GM12878 (cell line): ENCODE results near the gene RASAL2. TPM values are rescaled to one million over a fixed set of nuclear protein-coding genes. Genes with fewer than 3 reads are reported as not detected.

Source experiments
- ATAC-seq: fragments of 200-7000 bp; cut with Tn5 transposase; 3 replicates; pipeline ENCODE4 v1.9.1; 2020; ENCODE audit warnings: mild to moderate bottlenecking, moderate library complexity
- BruUV-seq: library from RNA; stranded (reverse); fragments of 400-500 nt; replicated peaks from 2 replicates; lab custom pipeline; 2021; lab: Mats Ljungman, UMichigan
- CTCF ChIA-PET: fragments of 300-600 bp; sonication (Branson Sonifier 250); formaldehyde crosslinking; extraction: SDS; loops from one replicate; lab custom pipeline; 2021; ENCODE audit warnings: inconsistent platforms; lab: Yijun Ruan, JAX
- POLR2A ChIA-PET: fragments of 350-600 bp; formaldehyde crosslinking; extraction: SDS; loops from one replicate; lab custom pipeline; 2021; ENCODE audit warnings: inconsistent platforms; lab: Charles Lee
- RAD21 ChIA-PET: fragments of 300-600 bp; sonication (Branson Sonifier 250); formaldehyde crosslinking; loops from one replicate; lab custom pipeline; 2023; ENCODE audit warnings: antibody characterized with exemption; ENCODE audit not compliant: unreplicated experiment; lab: Charles Lee
- SMC1A ChIA-PET: fragments of 300-600 bp; sonication (Branson Sonifier 250); formaldehyde crosslinking; loops from one replicate; lab custom pipeline; 2023; ENCODE audit not compliant: unreplicated experiment, uncharacterized antibody; lab: Charles Lee
- DNase-seq: peaks from one replicate; pipeline ENCODE4 v3.0.0-alpha.2; 2011; ENCODE audit warnings: low read depth, low spot score
- FAIRE-seq: peaks from 3 replicates; lab custom pipeline; 2011; peaks lifted over from hg19 to GRCh38; lab: Jason Lieb, UNC
- H2AFZ ChIP-seq: 2 replicates; pipeline ENCODE4 v1.6.0; 2011; ENCODE audit warnings: low read depth, low read length, control low read depth; ENCODE audit not compliant: control insufficient read depth
- H3K27ac ChIP-seq: 2 replicates; pipeline ENCODE4 v1.5.1; 2011; ENCODE audit warnings: control low read depth; ENCODE audit not compliant: control insufficient read depth, insufficient read depth
- H3K27me3 ChIP-seq, 2 experiments: replicated peaks in 1 of 2; 2 replicates each; pipeline versions ENCODE4 v1.6.0 to v1.6.1; 2011; ENCODE audit warnings: low read length in 1 of 2; ENCODE audit not compliant: control insufficient read depth in 2 of 2, insufficient read depth in 2 of 2
- H3K36me3 ChIP-seq, 2 experiments: 2 replicates each; pipeline ENCODE4 v1.5.1; 2011; ENCODE audit warnings: low read length in 1 of 2; ENCODE audit not compliant: control insufficient read depth in 2 of 2, insufficient read depth in 2 of 2
- H3K4me1 ChIP-seq: 2 replicates; pipeline ENCODE4 v1.6.1; 2011; ENCODE audit warnings: mild to moderate bottlenecking, low read length, moderate library complexity, mixed read lengths; ENCODE audit not compliant: control insufficient read depth, insufficient read depth
- H3K4me2 ChIP-seq: 2 replicates; pipeline ENCODE4 v1.6.0; 2011; ENCODE audit warnings: control low read depth; ENCODE audit not compliant: control insufficient read depth, insufficient read depth
- H3K4me3 ChIP-seq: fragments of 200-600 bp; sonication (generic); 2 replicates; pipeline ENCODE4 v1.5.1; 2016
- H3K79me2 ChIP-seq: 2 replicates; pipeline ENCODE4 v1.6.0; 2011; ENCODE audit warnings: low read length; ENCODE audit not compliant: control insufficient read depth, insufficient read depth
- H3K9ac ChIP-seq: 2 replicates; pipeline ENCODE4 v1.8.0; 2011; ENCODE audit warnings: low read length, control low read depth, mixed read lengths; ENCODE audit not compliant: control insufficient read depth, insufficient read depth
- H3K9me3 ChIP-seq: replicated peaks from 3 replicates; pipeline ENCODE4 v1.5.1; 2011; ENCODE audit warnings: mild to moderate bottlenecking, low read length; ENCODE audit not compliant: control insufficient read depth, insufficient read depth
- H4K20me1 ChIP-seq: 2 replicates; pipeline ENCODE4 v1.6.0; 2011; ENCODE audit not compliant: control insufficient read depth, insufficient read depth
- FOXM1 ChIP-seq: IDR thresholded peaks from 2 replicates; pipeline ENCODE4 v1.6.1; 2012; ENCODE audit warnings: low read depth, mild to moderate bottlenecking, inconsistent platforms, low read length, moderate library complexity
- MEF2B ChIP-seq: fragments of 450-650 bp; IDR thresholded peaks from 2 replicates; pipeline ENCODE4 v1.6.1; 2018; ENCODE audit warnings: mild to moderate bottlenecking, moderate library complexity; ENCODE audit not compliant: partially characterized antibody, poor library complexity, severe bottlenecking
- MXI1 ChIP-seq: fragments of 150-350 bp; IDR thresholded peaks from 2 replicates; pipeline ENCODE4 v1.6.1; 2011; ENCODE audit warnings: low read depth, mild to moderate bottlenecking, inconsistent platforms, low read length, improper control_type of control experiment
- NR2C1 ChIP-seq: fragments of 450-650 bp; IDR thresholded peaks from 2 replicates; pipeline ENCODE4 v1.6.1; 2017; ENCODE audit warnings: antibody characterized with exemption, mild to moderate bottlenecking, moderate library complexity
- POLR2AphosphoS5 ChIP-seq: IDR thresholded peaks from 2 replicates; pipeline ENCODE4 v1.6.1; 2011; ENCODE audit warnings: mild to moderate bottlenecking, low read length, inconsistent platforms
- SIN3A ChIP-seq: IDR thresholded peaks from 2 replicates; pipeline ENCODE4 v1.6.1; 2012; ENCODE audit warnings: low read depth, low read length, improper control_type of control experiment
- SMAD1 ChIP-seq: fragments of 450-650 bp; IDR thresholded peaks from 2 replicates; pipeline ENCODE4 v1.6.1; 2018; ENCODE audit warnings: mild to moderate bottlenecking, low read depth; ENCODE audit not compliant: partially characterized antibody
- SMAD5 ChIP-seq: IDR thresholded peaks from 2 replicates; pipeline ENCODE4 v1.6.1; 2016; ENCODE audit warnings: antibody characterized with exemption, low read depth
- TARDBP ChIP-seq: IDR thresholded peaks from 2 replicates; pipeline ENCODE4 v1.6.1; 2016; ENCODE audit warnings: borderline replicate concordance
- YY1 ChIP-seq: IDR thresholded peaks from 2 replicates; pipeline ENCODE4 v1.6.1; 2011; ENCODE audit warnings: low read depth, mild to moderate bottlenecking, low read length
- WGBS: methylation state at CpG from one replicate; pipeline ENCODE4 v1.1.6; 2016; ENCODE audit warnings: low lambda C conversion rate; ENCODE audit not compliant: insufficient replicate concordance, insufficient coverage; ENCODE audit errors: missing lambda C conversion rate; 5-methylcytosine and 5-hydroxymethylcytosine counted together
- in situ Hi-C: fragments of 300-500 bp; cut with MboI; formaldehyde crosslinking; loops from 9 replicates; pipeline ENCODE4 v1.14.3; 2018; ENCODE audit warnings: mixed read lengths
- intact Hi-C: fragments of 100-400 bp; cut with micrococcal nuclease; formaldehyde crosslinking; loops from one replicate; pipeline ENCODE4 v1.14.2; 2022; ENCODE audit not compliant: unreplicated experiment
- polyA plus RNA-seq, 11 experiments: library from polyadenylated mRNA; depleted of rRNA in 4 of 11; unstranded in 6 of 11; stranded (reverse) in 5 of 11; fragments of >200 nt; fragmentation: Nextera tagmentation in 4 of 11; fragmentation: Illumina TruSeq in 1 of 11; extraction: Ambion mirVana in 4 of 11; extraction: Trizol in 1 of 11; gene quantifications; 1 replicate in 1 of 11; 2 replicates in 10 of 11; pipeline versions ENCODE4 v1.2.1 to v1.2.3, GENCODE V29; 2011 to 2016; ENCODE audit warnings: inconsistent platforms in 2 of 11, missing spikeins in 2 of 11, low read depth in 1 of 11
- total RNA-seq, 4 experiments: library from RNA; depleted of rRNA in 3 of 4; stranded (reverse); fragments of >200 nt in 3 of 4; fragmentation: Illumina TruSeq in 1 of 4; extraction: Trizol in 1 of 4; gene quantifications; 2 replicates each; pipeline versions ENCODE4 v1.2.1 to v1.2.3, GENCODE V29; 2013 to 2021
- TF ChIP-seq, protein P1 (sequence below): fragments of 450-650 bp; formaldehyde crosslinking; IDR thresholded peaks from 2 replicates; pipeline ENCODE4 v1.5.0; 2022; ENCODE audit warnings: mild to moderate bottlenecking, missing genetic modification characterization

Gene RASAL2
- total and polyA plus RNA-seq, 10 of the 15 experiments (the other 5 are each of a cell fraction or from before 2014, with no cell fraction given) = 0.02 to 6.9 (median 0.17) TPM; not detected in 1

- no peak for FAIRE-seq
- DNase-seq = no peak
- Histone ChIP-seq H3K79me2 (no peaks in the 10 kb centered on the region), H2AFZ (no peak overlapping the region), H3K27me3 (peaks cover 0 to 5% of the 10 kb centered on the region in 2 experiments; a peak in 3 of 4 replicates), H3K4me1 (no peaks in the 10 kb centered on the region), H3K9me3 (no peaks in the 10 kb centered on the region), H3K36me3 (no peaks in the 10 kb centered on the region), H3K4me3 (no peak overlapping the region), H3K4me2 (no peak overlapping the region), H3K27ac (no peak overlapping the region), H4K20me1 (no peaks in the 10 kb centered on the region), H3K9ac (no peak overlapping the region)
- intact Hi-C loops = no loop called here
- ATAC-seq = no peak
- RAD21 ChIA-PET = no interaction called here
- no TSS peak for BruUV-seq
- 37% methylated on average over 11 of the region's 11 CpGs for WGBS
- TF ChIP-seq SMAD5 (no peak), SMAD1 (no peak), POLR2AphosphoS5 (no peak), MEF2B (no peak), SIN3A (no peak), FOXM1 (no peak), YY1 (no peak), NR2C1 (no peak), TARDBP (no peak), MXI1 (no peak)
- TF ChIP-seq, protein P1, sequence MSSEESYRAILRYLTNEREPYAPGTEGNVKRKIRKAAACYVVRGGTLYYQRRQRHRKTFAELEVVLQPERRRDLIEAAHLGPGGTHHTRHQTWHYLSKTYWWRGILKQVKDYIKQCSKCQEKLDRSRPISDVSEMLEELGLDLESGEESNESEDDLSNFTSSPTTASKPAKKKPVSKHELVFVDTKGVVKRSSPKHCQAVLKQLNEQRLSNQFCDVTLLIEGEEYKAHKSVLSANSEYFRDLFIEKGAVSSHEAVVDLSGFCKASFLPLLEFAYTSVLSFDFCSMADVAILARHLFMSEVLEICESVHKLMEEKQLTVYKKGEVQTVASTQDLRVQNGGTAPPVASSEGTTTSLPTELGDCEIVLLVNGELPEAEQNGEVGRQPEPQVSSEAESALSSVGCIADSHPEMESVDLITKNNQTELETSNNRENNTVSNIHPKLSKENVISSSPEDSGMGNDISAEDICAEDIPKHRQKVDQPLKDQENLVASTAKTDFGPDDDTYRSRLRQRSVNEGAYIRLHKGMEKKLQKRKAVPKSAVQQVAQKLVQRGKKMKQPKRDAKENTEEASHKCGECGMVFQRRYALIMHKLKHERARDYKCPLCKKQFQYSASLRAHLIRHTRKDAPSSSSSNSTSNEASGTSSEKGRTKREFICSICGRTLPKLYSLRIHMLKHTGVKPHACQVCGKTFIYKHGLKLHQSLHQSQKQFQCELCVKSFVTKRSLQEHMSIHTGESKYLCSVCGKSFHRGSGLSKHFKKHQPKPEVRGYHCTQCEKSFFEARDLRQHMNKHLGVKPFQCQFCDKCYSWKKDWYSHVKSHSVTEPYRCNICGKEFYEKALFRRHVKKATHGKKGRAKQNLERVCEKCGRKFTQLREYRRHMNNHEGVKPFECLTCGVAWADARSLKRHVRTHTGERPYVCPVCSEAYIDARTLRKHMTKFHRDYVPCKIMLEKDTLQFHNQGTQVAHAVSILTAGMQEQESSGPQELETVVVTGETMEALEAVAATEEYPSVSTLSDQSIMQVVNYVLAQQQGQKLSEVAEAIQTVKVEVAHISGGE (CRISPR knock-in tag) = no peak
- SMC1A ChIA-PET = interaction anchor here (1.3 kb wide), 1 partner anchor 9 kb away, joined by 3 read pairs; no protein-coding TSS in a partner anchor
- CTCF ChIA-PET = interaction anchor here (1.7 kb wide), 1 partner anchor 9 kb away, joined by 6 read pairs; no protein-coding TSS in a partner anchor
- in situ Hi-C loops = no loop called here
- POLR2A ChIA-PET = no interaction called here
Observed at GRCh38 chr1:178492341-178492740, 398.4 kb downstream of the RASAL2 start.
